ENCODE results near the gene NAT8L. TPM values are rescaled to one million over a fixed set of nuclear protein-coding genes. Genes with fewer than 3 reads are reported as not detected.

Gene NAT8L
- total RNA-seq, 6 experiments from 2014 or later: 0.05 to 0.14 (median 0.11) TPM; not detected in 1

- TF ChIP-seq, protein P1, sequence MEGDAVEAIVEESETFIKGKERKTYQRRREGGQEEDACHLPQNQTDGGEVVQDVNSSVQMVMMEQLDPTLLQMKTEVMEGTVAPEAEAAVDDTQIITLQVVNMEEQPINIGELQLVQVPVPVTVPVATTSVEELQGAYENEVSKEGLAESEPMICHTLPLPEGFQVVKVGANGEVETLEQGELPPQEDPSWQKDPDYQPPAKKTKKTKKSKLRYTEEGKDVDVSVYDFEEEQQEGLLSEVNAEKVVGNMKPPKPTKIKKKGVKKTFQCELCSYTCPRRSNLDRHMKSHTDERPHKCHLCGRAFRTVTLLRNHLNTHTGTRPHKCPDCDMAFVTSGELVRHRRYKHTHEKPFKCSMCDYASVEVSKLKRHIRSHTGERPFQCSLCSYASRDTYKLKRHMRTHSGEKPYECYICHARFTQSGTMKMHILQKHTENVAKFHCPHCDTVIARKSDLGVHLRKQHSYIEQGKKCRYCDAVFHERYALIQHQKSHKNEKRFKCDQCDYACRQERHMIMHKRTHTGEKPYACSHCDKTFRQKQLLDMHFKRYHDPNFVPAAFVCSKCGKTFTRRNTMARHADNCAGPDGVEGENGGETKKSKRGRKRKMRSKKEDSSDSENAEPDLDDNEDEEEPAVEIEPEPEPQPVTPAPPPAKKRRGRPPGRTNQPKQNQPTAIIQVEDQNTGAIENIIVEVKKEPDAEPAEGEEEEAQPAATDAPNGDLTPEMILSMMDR (IDR thresholded peaks at IDR 0.05): no peak
- DNase-seq: no peak
- no peaks in the 10 kb centered on the region for H3K9me3 Mint-ChIP-seq
- H3K36me3 Mint-ChIP-seq (ENCODE audit: low read depth): no peaks in the 10 kb centered on the region
- H3K27ac Mint-ChIP-seq: no peak overlapping the region
- H3K27me3 Mint-ChIP-seq (ENCODE audit: insufficient read depth): peaks cover 23% of the 10 kb centered on the region
- H3K4me3 Mint-ChIP-seq: no peak overlapping the region
- H3K4me1 Mint-ChIP-seq (ENCODE audit: low read depth): no peaks in the 10 kb centered on the region
Observed at GRCh38 chr4:2060611-2061185, 1.6 kb downstream of the NAT8L start.

- H3K4me1 Mint-ChIP-seq (ENCODE audit: low read depth): no peaks in the 10 kb centered on the region
- H3K36me3 Mint-ChIP-seq (ENCODE audit: low read depth): no peaks in the 10 kb centered on the region
- DNase-seq: no peak
- no peak overlapping the region for H3K27ac Mint-ChIP-seq
- TF ChIP-seq, protein P1 (IDR thresholded peaks at IDR 0.05): no peak
- H3K4me3 Mint-ChIP-seq: no peak overlapping the region
- no peaks in the 10 kb centered on the region for H3K9me3 Mint-ChIP-seq
- peaks cover 17% of the 10 kb centered on the region for H3K27me3 Mint-ChIP-seq (ENCODE audit: insufficient read depth)
Observed at GRCh38 chr4:2061186-2062131, 2.3 kb downstream of the NAT8L start.

DNA sequence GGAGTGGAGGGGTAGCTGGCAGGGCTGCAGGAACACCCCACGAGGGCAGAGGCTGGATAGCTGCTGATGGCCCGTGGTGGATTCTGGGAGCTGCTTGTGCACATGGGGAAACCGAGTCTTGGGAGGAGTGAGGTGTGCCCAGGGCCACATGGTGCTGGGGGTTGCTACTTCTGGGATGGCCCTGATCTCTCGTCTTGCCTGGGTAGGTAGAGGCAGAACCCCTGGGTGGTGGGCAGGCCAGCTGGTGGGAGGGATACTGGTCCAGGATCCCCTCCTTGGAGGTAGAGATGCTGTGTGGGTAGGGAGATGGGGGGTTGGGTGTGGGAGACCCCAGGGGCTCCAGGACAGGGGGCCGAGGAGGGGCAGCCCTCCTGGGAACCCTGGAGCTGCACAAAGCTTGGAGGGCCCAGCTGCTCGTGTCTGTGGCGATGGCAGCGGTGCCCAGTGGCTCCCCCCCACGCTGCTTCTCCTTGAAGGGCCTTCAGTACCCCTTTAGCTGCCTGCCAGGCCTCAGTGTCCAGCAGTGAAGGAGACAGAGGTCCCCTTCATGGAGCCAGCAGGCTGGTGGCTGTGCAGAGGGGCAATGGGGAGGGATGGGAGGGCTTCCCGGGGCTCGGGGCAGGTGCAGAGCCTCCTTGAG is 3.2 kb downstream of the NAT8L start:
- Mint-ChIP-seq H3K4me1 (ENCODE audit: low read depth) (no peaks in the 10 kb centered on the region), H3K4me3 (no peak overlapping the region), H3K9me3 (no peaks in the 10 kb centered on the region), H3K36me3 (ENCODE audit: low read depth) (no peaks in the 10 kb centered on the region), H3K27ac (no peak overlapping the region), H3K27me3 (ENCODE audit: insufficient read depth) (peaks cover 9% of the 10 kb centered on the region)
- TF ChIP-seq, protein P1 (IDR thresholded peaks at IDR 0.05): no peak
- DNase-seq: no peak

GRCh38 chr4:2062808-2063524 is 3.8 kb downstream of the NAT8L start:
- Mint-ChIP-seq H3K27me3 (ENCODE audit: insufficient read depth) (peaks cover 3% of the 10 kb centered on the region; the same call in 1 of the 2 replicates), H3K4me1 (ENCODE audit: low read depth) (no peaks in the 10 kb centered on the region), H3K4me3 (no peak overlapping the region), H3K9me3 (no peaks in the 10 kb centered on the region), H3K36me3 (ENCODE audit: low read depth) (no peaks in the 10 kb centered on the region), H3K27ac (no peak overlapping the region)
- TF ChIP-seq, protein P1 (IDR thresholded peaks at IDR 0.05): no peak
- DNase-seq: no peak

DNA sequence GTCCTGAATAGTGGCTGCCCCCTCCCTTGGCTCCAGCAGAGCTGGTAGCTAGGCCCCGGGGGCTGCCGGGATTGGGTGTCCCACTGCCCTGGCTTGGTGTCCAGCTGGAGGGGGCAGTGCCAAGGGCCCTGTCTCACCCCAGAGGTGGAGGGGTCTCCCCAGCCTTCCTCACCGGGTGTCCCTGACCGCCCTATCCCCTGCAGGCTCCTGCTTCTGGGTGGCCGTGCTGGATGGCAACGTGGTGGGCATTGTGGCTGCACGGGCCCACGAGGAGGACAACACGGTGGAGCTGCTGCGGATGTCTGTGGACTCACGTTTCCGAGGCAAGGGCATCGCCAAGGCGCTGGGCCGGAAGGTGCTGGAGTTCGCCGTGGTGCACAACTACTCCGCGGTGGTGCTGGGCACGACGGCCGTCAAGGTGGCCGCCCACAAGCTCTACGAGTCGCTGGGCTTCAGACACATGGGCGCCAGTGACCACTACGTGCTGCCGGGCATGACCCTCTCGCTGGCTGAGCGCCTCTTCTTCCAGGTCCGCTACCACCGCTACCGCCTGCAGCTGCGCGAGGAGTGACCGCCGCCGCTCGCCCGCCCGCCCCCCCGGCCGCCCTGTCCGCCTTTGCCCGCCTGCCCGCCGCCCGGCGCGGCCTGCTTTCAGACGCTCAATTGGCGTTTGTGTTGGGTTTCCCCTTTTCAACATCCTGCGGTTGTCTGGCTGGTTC is 4.6 kb downstream of the NAT8L start:
- H3K4me3 Mint-ChIP-seq: no peak overlapping the region
- TF ChIP-seq, protein P1 (IDR thresholded peaks at IDR 0.05): no peak
- no peak overlapping the region for H3K27ac Mint-ChIP-seq
- peaks cover 3% of the 10 kb centered on the region; the same call in 1 of the 2 replicates for H3K27me3 Mint-ChIP-seq (ENCODE audit: insufficient read depth)
- no peaks in the 10 kb centered on the region for H3K36me3 Mint-ChIP-seq (ENCODE audit: low read depth)
- H3K4me1 Mint-ChIP-seq (ENCODE audit: low read depth): no peaks in the 10 kb centered on the region
- no peak for DNase-seq
- H3K9me3 Mint-ChIP-seq: no peaks in the 10 kb centered on the region

Data from HFFc6 (cell line).